ENCODE measurements around the gene HAP1. TPM values are rescaled to one million over a fixed set of nuclear protein-coding genes. Genes with fewer than 3 reads are reported as not detected.
A peak's percentile ranks its signal among the peaks of the same experiment; 100 is the strongest.

Gene HAP1
- total RNA-seq, 1 experiment from 2014 or later = 2.5 TPM

DNA sequence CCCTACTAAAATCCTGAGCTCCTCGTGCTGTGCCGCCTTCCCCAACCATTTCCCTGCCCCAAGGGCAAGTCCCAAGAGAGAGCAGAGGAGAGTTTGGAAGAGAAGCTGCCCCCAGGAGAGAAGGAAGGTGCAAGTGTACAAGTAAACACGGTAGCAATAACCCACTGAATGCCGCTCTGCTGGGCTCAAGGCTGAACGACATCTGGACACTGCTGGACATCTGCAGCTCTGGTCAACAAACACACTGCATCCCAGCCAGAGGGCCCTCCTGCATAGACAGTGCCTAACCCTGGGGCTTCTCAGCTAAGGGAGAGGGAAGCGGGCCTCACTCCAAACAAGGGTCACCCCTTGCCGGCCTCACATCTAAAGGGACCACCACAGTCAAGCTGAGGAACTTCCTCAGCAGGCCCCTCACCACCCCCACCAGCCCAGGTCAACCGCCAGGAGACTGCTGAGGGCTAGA is 39.3 kb upstream of the HAP1 start:
- Histone ChIP-seq H3K4me2 (ENCODE audit: insufficient read depth, insufficient read length, low read length) (no peak overlapping the region), H4K8ac (replicated peaks; ENCODE audit: insufficient read length, low read depth, low read length) (no peak overlapping the region), H2BK5ac (ENCODE audit: insufficient read length, low read length) (no peak overlapping the region), H3K4ac (ENCODE audit: low read depth, low read length) (no peak overlapping the region), H3K23ac (ENCODE audit: insufficient read length, low read depth, low read length) (no peak overlapping the region), H2BK12ac (ENCODE audit: insufficient read length, low read depth, low read length) (no peak overlapping the region), H4K5ac (ENCODE audit: insufficient read length, low read depth, low read length) (no peak overlapping the region), H3K18ac (ENCODE audit: insufficient read length, low read depth, low read length) (no peak overlapping the region), H2BK20ac (ENCODE audit: low read depth, low read length, poor library complexity, severe bottlenecking) (no peak overlapping the region), H3K27ac (ENCODE audit: insufficient read length, low read depth, low read length) (no peak overlapping the region), H3K79me1 (ENCODE audit: insufficient read depth, low read depth, low read length, poor library complexity, severe bottlenecking) (no peaks in the 10 kb centered on the region), H2AFZ (ENCODE audit: low read length) (no peak overlapping the region), H3K27me3 (ENCODE audit: insufficient read depth, low read length) (no peaks in the 10 kb centered on the region), H3K9ac (ENCODE audit: extremely low read depth, insufficient read length, low read length) (no peak overlapping the region), H4K91ac (ENCODE audit: insufficient read length, low read depth, low read length) (no peak overlapping the region), H2AK5ac (ENCODE audit: insufficient read length, low read length) (no peak overlapping the region), H3K23me2 (ENCODE audit: insufficient read length, low read depth, low read length, poor library complexity, severe bottlenecking) (no peaks in the 10 kb centered on the region), H3K9me3 (ENCODE audit: control insufficient read depth, low read depth, low read length) (no peaks in the 10 kb centered on the region), H3T11ph (ENCODE audit: low read length) (no peak overlapping the region), H3K4me1 (ENCODE audit: insufficient read depth, low read length) (peaks cover 7% of the 10 kb centered on the region; the same call in 1 of the 2 replicates), H4K20me1 (ENCODE audit: control insufficient read depth, insufficient read depth, insufficient read length) (no peaks in the 10 kb centered on the region), H2BK15ac (ENCODE audit: low read depth, low read length) (no peak overlapping the region), H2BK120ac (ENCODE audit: low read depth, low read length, poor library complexity, severe bottlenecking) (no peak overlapping the region), H3K79me2 (ENCODE audit: insufficient read depth, low read length) (no peaks in the 10 kb centered on the region; the same call in 1 of the 2 replicates), H3K14ac (ENCODE audit: insufficient read depth, low read length) (no peak overlapping the region), H3K56ac (ENCODE audit: insufficient read length, low read depth, low read length) (no peak overlapping the region)
- WGBS (ENCODE audit: extremely low coverage, insufficient read length, low lambda C conversion rate) = no CpG with 5 or more reads among the region's 8 CpGs
- Mint-ChIP-seq H3K36me3 (ENCODE audit: insufficient read depth in 1 of 3, low read depth in 3 of 3) (peaks cover 10 to 32% (median 31%) of the 10 kb centered on the region in 3 experiments), H3K4me3 (no peak overlapping the region), H3K27ac (peak overlapping the region in 2 of 3 experiments; percentile 83 to 90; a peak in 5 of 7 replicates), H3K4me1 (peaks cover 53 to 61% of the 10 kb centered on the region in 2 experiments), H3K9me3 (no peaks in the 10 kb centered on the region), H3K27me3 (ENCODE audit: low read depth) (no peaks in the 10 kb centered on the region)
- TF ChIP-seq CTCF (conservative IDR thresholded peaks at IDR 0.05) = no peak
- DNase-seq = no peak
